ENCODE measurements around the gene MFSD11. TPM values are rescaled to one million over a fixed set of nuclear protein-coding genes. Genes with fewer than 3 reads are reported as not detected.

The MFSD11 gene
- total and polyA plus RNA-seq, 2 donors (not counting 3 experiments of a cell fraction or from before 2014, with no cell fraction given) = 23.5 to 35.2 TPM

GRCh38 chr17:76709077-76709950, 28.6 kb upstream of the MFSD11 start:
- ChIA-PET POLR2A (no interaction called here), CTCF (interaction anchor here (1.0 to 5.9 kb wide), 8 partner anchors 8 to 186 kb away, joined by 3 to 43 read pairs (median 6); no protein-coding TSS in a partner anchor)
- peak overlapping the region; percentile 39 for H2AFZ ChIP-seq (ENCODE audit: low read depth, low read length)
- H3K27me3 ChIP-seq (ENCODE audit: control insufficient read depth in 2 of 2, insufficient read depth in 2 of 2, low read length in 2 of 2) = no peaks in the 10 kb centered on the region
- no peaks in the 10 kb centered on the region for H3K9me1 ChIP-seq (replicated peaks; ENCODE audit: control insufficient read depth, extremely low read depth, insufficient read depth, low read length)
- DNase-seq (ENCODE audit: low read depth, low spot score) (no peak), FAIRE-seq (peak; percentile 82)
- H3K9me3 ChIP-seq (replicated peaks; ENCODE audit: control insufficient read depth, insufficient read depth, low read length) = no peaks in the 10 kb centered on the region
- peak overlapping the region; percentile 60 for H3K4me2 ChIP-seq (ENCODE audit: insufficient read depth, low read length)
- peaks cover 56% of the 10 kb centered on the region for H3K79me2 ChIP-seq (ENCODE audit: control insufficient read depth, insufficient read depth, low read length)
- peaks cover 22% of the 10 kb centered on the region for H3K4me1 ChIP-seq (ENCODE audit: control insufficient read depth, extremely low read depth, insufficient read depth, low read length)
- H3K27ac ChIP-seq (ENCODE audit: insufficient read depth, low read depth, low read length) = peak overlapping the region; percentile 14
- H3K36me3 ChIP-seq (ENCODE audit: control insufficient read depth in 2 of 2, extremely low read depth in 1 of 2, insufficient read depth in 2 of 2, low read length in 2 of 2) = peaks cover 0 to 7% of the 10 kb centered on the region in 2 experiments
- H3K4me3 ChIP-seq (replicated peaks in 1 of 3; ENCODE audit: insufficient read depth in 1 of 3, low read depth in 1 of 3, low read length in 3 of 3) = peak overlapping the region; percentile 69 to 81 (median 72)
- intact Hi-C loops (cut with micrococcal nuclease) (no loop called here), dilution Hi-C loops (cut with MboI; ENCODE audit: extremely low pct_ligation_motif_present, low sequenced_read_pairs) (no loop called here)
- BruUV-seq (replicated peaks) = TSS peak; percentile 34
- H4K20me1 ChIP-seq (replicated peaks; ENCODE audit: control insufficient read depth, extremely low read depth, insufficient read depth, low read length) = no peaks in the 10 kb centered on the region
- TF ChIP-seq EZH2 (IDR thresholded peaks at IDR 0.05; ENCODE audit: borderline replicate concordance, low read depth, low read length, severe bottlenecking) (no peak), JUN (IDR thresholded peaks at IDR 0.05; ENCODE audit: borderline replicate concordance, insufficient read depth, insufficient read length, low read depth) (no peak), CTCF (IDR thresholded peaks at IDR 0.05; ENCODE audit: extremely low read depth in 1 of 2, insufficient read depth in 1 of 2, low read depth in 1 of 2, low read length in 2 of 2) (no peak), FOS (IDR thresholded peaks at IDR 0.05; ENCODE audit: borderline replicate concordance, insufficient read depth, low read length) (no peak), GATA2 (IDR thresholded peaks at IDR 0.05; ENCODE audit: insufficient read depth, insufficient read length, low read depth, low read length) (no peak), POLR2A (IDR thresholded peaks at IDR 0.05; ENCODE audit: low read depth, low read length) (no peak)
- TF ChIP-seq, protein P1, sequence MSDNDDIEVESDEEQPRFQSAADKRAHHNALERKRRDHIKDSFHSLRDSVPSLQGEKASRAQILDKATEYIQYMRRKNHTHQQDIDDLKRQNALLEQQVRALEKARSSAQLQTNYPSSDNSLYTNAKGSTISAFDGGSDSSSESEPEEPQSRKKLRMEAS (IDR thresholded peaks at IDR 0.05; ENCODE audit: insufficient read depth, insufficient read length) = no peak
- peak overlapping the region; percentile 33 for H3K9ac ChIP-seq (replicated peaks; ENCODE audit: extremely low read depth, insufficient read depth, low read length)
